SU-DHL-6 (cell line): Measurements from ENCODE around the gene CDC123.

ENCODE experiments used
- H2AFZ ChIP-seq: fragments of 200-600 bp; sonication (generic); 2 replicates; pipeline ENCODE4 v1.6.1; 2014; ENCODE audit warnings: low read depth, mild to moderate bottlenecking, moderate library complexity, mixed read lengths, antibody characterized with exemption, low read length; ENCODE audit not compliant: severe bottlenecking
- H3F3A ChIP-seq: fragments of 200-600 bp; shearing (Covaris generic); 2 replicates; pipeline ENCODE4 v1.6.0; 2016; ENCODE audit warnings: antibody characterized with exemption, mild to moderate bottlenecking; ENCODE audit not compliant: insufficient read depth
- H3K27ac ChIP-seq: fragments of 200-600 bp; sonication (generic); 2 replicates; pipeline ENCODE4 v1.5.1; 2016; ENCODE audit warnings: low read depth, mild to moderate bottlenecking, low read length, moderate library complexity, mixed read lengths
- H3K27me3 ChIP-seq: fragments of 200-600 bp; sonication (generic), shearing (Covaris generic); 2 replicates; pipeline ENCODE4 v1.6.0; 2014; ENCODE audit warnings: mild to moderate bottlenecking, low read length
- H3K36me3 ChIP-seq: fragments of 200-600 bp; sonication (generic); 2 replicates; pipeline ENCODE4 v1.6.1; 2014; ENCODE audit warnings: mild to moderate bottlenecking, low read length, mixed read lengths
- H3K4me2 ChIP-seq: fragments of 300-600, 200-600 bp; shearing (Covaris generic), sonication (generic); 2 replicates; pipeline ENCODE4 v1.6.0; 2014; ENCODE audit warnings: low read length, low read depth, mild to moderate bottlenecking; ENCODE audit not compliant: poor library complexity, severe bottlenecking
- H3K4me3 ChIP-seq: fragments of 200-600 bp; sonication (generic); 2 replicates; pipeline ENCODE4 v1.5.1; 2014; ENCODE audit warnings: antibody characterized with exemption, low read length, mild to moderate bottlenecking, mixed read lengths; ENCODE audit not compliant: insufficient read depth, poor library complexity, severe bottlenecking
- H3K79me2 ChIP-seq: fragments of 200-600 bp; sonication (generic); 2 replicates; pipeline ENCODE4 v1.6.1; 2014; ENCODE audit warnings: mild to moderate bottlenecking, low read length, moderate library complexity; ENCODE audit not compliant: insufficient read depth
- H3K9ac ChIP-seq: fragments of 200-600 bp; sonication (generic); 2 replicates; pipeline ENCODE4 v1.7.0; 2014; ENCODE audit warnings: mild to moderate bottlenecking, low read length
- H3K9me2 ChIP-seq: fragments of 200-600 bp; sonication (generic); replicated peaks from 2 replicates; pipeline ENCODE4 v1.6.1; 2014; ENCODE audit warnings: low read length; ENCODE audit not compliant: insufficient read depth
- H3K9me3 ChIP-seq: fragments of 200-600 bp; sonication (generic); 2 replicates; pipeline ENCODE4 v1.6.1; 2014; ENCODE audit warnings: low read length, mixed read lengths; ENCODE audit not compliant: insufficient read depth
- H4K20me1 ChIP-seq: fragments of 200-600 bp; sonication (generic); 2 replicates; pipeline ENCODE4 v1.6.1; 2014; ENCODE audit warnings: low read depth, mild to moderate bottlenecking, antibody characterized with exemption, low read length, moderate library complexity, mixed read lengths
- EZH2phosphoT487 ChIP-seq: fragments of 200-600 bp; sonication (generic), shearing (Covaris generic); conservative IDR thresholded peaks from 2 replicates; pipeline ENCODE4 v1.6.1; 2018; ENCODE audit warnings: mild to moderate bottlenecking, antibody characterized with exemption, low read length, moderate library complexity, mixed read lengths
- TF ChIP-seq, protein P1 (sequence below): fragments of 200-600 bp; sonication (generic); IDR thresholded peaks from one replicate; pipeline ENCODE4 v1.5.1; 2017; ENCODE audit warnings: antibody characterized with exemption, mild to moderate bottlenecking, low read length, moderate library complexity; ENCODE audit not compliant: insufficient read depth, poor library complexity, severe bottlenecking

CDC123 gene

DNA sequence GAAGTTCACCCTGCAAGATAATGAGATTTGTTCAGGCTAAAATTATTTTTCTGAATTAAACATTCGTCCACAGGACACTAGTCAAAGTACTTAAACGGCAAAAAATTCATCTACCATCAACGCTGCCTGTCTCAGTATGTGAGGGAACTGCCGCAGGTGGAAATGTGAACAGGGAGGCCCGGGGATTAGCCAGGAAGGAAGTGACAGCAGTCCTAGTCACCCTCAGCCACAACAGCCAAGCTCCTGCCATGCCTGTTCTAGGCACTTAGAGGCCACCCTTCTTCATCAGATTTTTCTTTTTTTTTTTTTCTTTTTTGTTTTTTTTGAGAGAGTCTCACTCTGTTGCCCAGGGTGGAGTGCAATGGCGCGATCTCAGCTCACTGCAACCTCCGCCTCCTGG, 9.7 kb upstream of the CDC123 start:
- Histone ChIP-seq H3F3A (no peaks in the 10 kb centered on the region; the same call in 1 of the 2 replicates), H3K9me2 (no peaks in the 10 kb centered on the region), H3K9me3 (no peaks in the 10 kb centered on the region), H3K4me3 (no peak overlapping the region), H3K27ac (no peak overlapping the region), H3K27me3 (no peaks in the 10 kb centered on the region), H3K36me3 (peaks cover 10% of the 10 kb centered on the region), H3K79me2 (peaks cover 44% of the 10 kb centered on the region), H4K20me1 (no peaks in the 10 kb centered on the region), H2AFZ (no peak overlapping the region), H3K4me2 (no peak overlapping the region), H3K9ac (no peak overlapping the region)
- TF ChIP-seq, protein P1, sequence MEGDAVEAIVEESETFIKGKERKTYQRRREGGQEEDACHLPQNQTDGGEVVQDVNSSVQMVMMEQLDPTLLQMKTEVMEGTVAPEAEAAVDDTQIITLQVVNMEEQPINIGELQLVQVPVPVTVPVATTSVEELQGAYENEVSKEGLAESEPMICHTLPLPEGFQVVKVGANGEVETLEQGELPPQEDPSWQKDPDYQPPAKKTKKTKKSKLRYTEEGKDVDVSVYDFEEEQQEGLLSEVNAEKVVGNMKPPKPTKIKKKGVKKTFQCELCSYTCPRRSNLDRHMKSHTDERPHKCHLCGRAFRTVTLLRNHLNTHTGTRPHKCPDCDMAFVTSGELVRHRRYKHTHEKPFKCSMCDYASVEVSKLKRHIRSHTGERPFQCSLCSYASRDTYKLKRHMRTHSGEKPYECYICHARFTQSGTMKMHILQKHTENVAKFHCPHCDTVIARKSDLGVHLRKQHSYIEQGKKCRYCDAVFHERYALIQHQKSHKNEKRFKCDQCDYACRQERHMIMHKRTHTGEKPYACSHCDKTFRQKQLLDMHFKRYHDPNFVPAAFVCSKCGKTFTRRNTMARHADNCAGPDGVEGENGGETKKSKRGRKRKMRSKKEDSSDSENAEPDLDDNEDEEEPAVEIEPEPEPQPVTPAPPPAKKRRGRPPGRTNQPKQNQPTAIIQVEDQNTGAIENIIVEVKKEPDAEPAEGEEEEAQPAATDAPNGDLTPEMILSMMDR: no peak

GRCh38 chr10:12187321-12187905, 8.6 kb upstream of the CDC123 start:
- Histone ChIP-seq H4K20me1 (no peaks in the 10 kb centered on the region), H3K9ac (no peak overlapping the region), H3K36me3 (peaks cover 10% of the 10 kb centered on the region), H3K4me2 (no peak overlapping the region), H3K9me3 (no peaks in the 10 kb centered on the region), H3F3A (no peaks in the 10 kb centered on the region; the same call in 1 of the 2 replicates), H3K9me2 (no peaks in the 10 kb centered on the region), H3K27ac (no peak overlapping the region), H3K79me2 (peaks cover 53% of the 10 kb centered on the region), H3K4me3 (no peak overlapping the region), H3K27me3 (no peaks in the 10 kb centered on the region), H2AFZ (no peak overlapping the region)
- no peak for TF ChIP-seq EZH2phosphoT487
- TF ChIP-seq, protein P1: no peak

- no peaks in the 10 kb centered on the region for H3K9me3 ChIP-seq
- H3K27ac ChIP-seq: no peak overlapping the region
- peaks cover 66% of the 10 kb centered on the region for H3K79me2 ChIP-seq
- no peak overlapping the region for H3K9ac ChIP-seq
- no peaks in the 10 kb centered on the region for H4K20me1 ChIP-seq
- no peak overlapping the region for H2AFZ ChIP-seq
- peaks cover 7% of the 10 kb centered on the region for H3K36me3 ChIP-seq
- H3K9me2 ChIP-seq: no peaks in the 10 kb centered on the region
- no peaks in the 10 kb centered on the region; the same call in 1 of the 2 replicates for H3F3A ChIP-seq
- no peaks in the 10 kb centered on the region for H3K27me3 ChIP-seq
- no peak overlapping the region for H3K4me2 ChIP-seq
- no peak overlapping the region for H3K4me3 ChIP-seq
- TF ChIP-seq EZH2phosphoT487: no peak
- TF ChIP-seq, protein P1: no peak
Measured at GRCh38 chr10:12188656-12189055, 7.3 kb upstream of the CDC123 start.
